ENCODE measurements around the gene TSHZ2. TPM values are rescaled to one million over a fixed set of nuclear protein-coding genes. Genes with fewer than 3 reads are reported as not detected.

The TSHZ2 gene
- total RNA-seq, 1 experiment from 2014 or later: 0.07 TPM

- H3K9me2 ChIP-seq (ENCODE audit: insufficient read depth): no peaks in the 10 kb centered on the region
- H3K4me3 ChIP-seq (replicated peaks in 1 of 2; ENCODE audit: low read depth in 1 of 2, low read length in 2 of 2): no peak overlapping the region
- H3K36me3 ChIP-seq (ENCODE audit: control insufficient read depth in 1 of 2, insufficient read depth in 2 of 2, low read length in 2 of 2): no peaks in the 10 kb centered on the region
- no peaks in the 10 kb centered on the region for H3K9me3 ChIP-seq (ENCODE audit: control insufficient read depth in 1 of 2, insufficient read depth in 1 of 2, low read depth in 1 of 2, low read length in 2 of 2)
- no peak for ATAC-seq
- intact Hi-C loops (cut with micrococcal nuclease): no loop called here
- no peaks in the 10 kb centered on the region for H4K20me1 ChIP-seq (ENCODE audit: insufficient read depth)
- ChIA-PET POLR2A (no interaction called here), RAD21 (ENCODE audit: low non-redundant PET in 1 of 2, low total read pairs in 2 of 2, uncharacterized antibody in 2 of 2, unreplicated experiment in 2 of 2) (no interaction called here), CTCF (no interaction called here)
- H3K27me3 ChIP-seq (ENCODE audit: insufficient read depth, low read length): peaks cover 56% of the 10 kb centered on the region
- H3K27ac ChIP-seq (ENCODE audit: low read depth, low read length): no peak overlapping the region
- no peaks in the 10 kb centered on the region for H3K4me1 ChIP-seq (ENCODE audit: control insufficient read depth in 1 of 2, insufficient read depth in 2 of 2, low read length in 2 of 2)
- TF ChIP-seq FOSL1 (IDR thresholded peaks at IDR 0.05; ENCODE audit: low read depth) (no peak), ATF3 (IDR thresholded peaks at IDR 0.05) (no peak)
- DNase-seq (ENCODE audit: low read depth, low spot score): no peak
- no peak overlapping the region for H2AFZ ChIP-seq (ENCODE audit: low read depth, low read length, poor library complexity, severe bottlenecking)
- no peak overlapping the region for H3K9ac ChIP-seq (ENCODE audit: low read length)
- no TSS peak for BruUV-seq (replicated peaks)
- no peaks in the 10 kb centered on the region for H3K79me2 ChIP-seq (ENCODE audit: insufficient read depth, low read length)
- H3K4me2 ChIP-seq (ENCODE audit: low read length): no peak overlapping the region
Measured at GRCh38 chr20:53177687-53178086, 205.5 kb downstream of the TSHZ2 start.

- Histone ChIP-seq H3K9ac (ENCODE audit: low read length) (no peak overlapping the region), H3K79me2 (ENCODE audit: insufficient read depth, low read length) (no peaks in the 10 kb centered on the region), H3K4me3 (replicated peaks in 1 of 2; ENCODE audit: low read depth in 1 of 2, low read length in 2 of 2) (no peak overlapping the region), H2AFZ (ENCODE audit: low read depth, low read length, poor library complexity, severe bottlenecking) (no peak overlapping the region), H4K20me1 (ENCODE audit: insufficient read depth) (no peaks in the 10 kb centered on the region), H3K4me1 (ENCODE audit: control insufficient read depth in 1 of 2, insufficient read depth in 2 of 2, low read length in 2 of 2) (no peaks in the 10 kb centered on the region), H3K9me2 (ENCODE audit: insufficient read depth) (no peaks in the 10 kb centered on the region), H3K9me3 (ENCODE audit: control insufficient read depth in 1 of 2, insufficient read depth in 1 of 2, low read depth in 1 of 2, low read length in 2 of 2) (no peaks in the 10 kb centered on the region), H3K4me2 (ENCODE audit: low read length) (no peak overlapping the region), H3K27me3 (ENCODE audit: insufficient read depth, low read length) (peaks cover 59% of the 10 kb centered on the region), H3K36me3 (ENCODE audit: control insufficient read depth in 1 of 2, insufficient read depth in 2 of 2, low read length in 2 of 2) (no peaks in the 10 kb centered on the region), H3K27ac (ENCODE audit: low read depth, low read length) (no peak overlapping the region)
- no peak for ATAC-seq
- DNase-seq (ENCODE audit: low read depth, low spot score): no peak
- TF ChIP-seq SRF (IDR thresholded peaks at IDR 0.05; ENCODE audit: low read depth): no peak
- ChIA-PET POLR2A (no interaction called here), RAD21 (ENCODE audit: low non-redundant PET in 1 of 2, low total read pairs in 2 of 2, uncharacterized antibody in 2 of 2, unreplicated experiment in 2 of 2) (no interaction called here), CTCF (no interaction called here)
- intact Hi-C loops (cut with micrococcal nuclease): no loop called here
- BruUV-seq (replicated peaks): no TSS peak
Measured at GRCh38 chr20:53179749-53180148, 207.6 kb downstream of the TSHZ2 start.

- H3K9ac ChIP-seq (ENCODE audit: low read length): no peak overlapping the region
- ChIA-PET RAD21 (ENCODE audit: low non-redundant PET in 1 of 2, low total read pairs in 2 of 2, uncharacterized antibody in 2 of 2, unreplicated experiment in 2 of 2) (no interaction called here), POLR2A (no interaction called here), CTCF (no interaction called here)
- H2AFZ ChIP-seq (ENCODE audit: low read depth, low read length, poor library complexity, severe bottlenecking): no peak overlapping the region
- H3K9me2 ChIP-seq (ENCODE audit: insufficient read depth): no peaks in the 10 kb centered on the region
- H3K4me3 ChIP-seq (replicated peaks in 1 of 2; ENCODE audit: low read depth in 1 of 2, low read length in 2 of 2): no peak overlapping the region
- no peaks in the 10 kb centered on the region for H3K4me1 ChIP-seq (ENCODE audit: control insufficient read depth in 1 of 2, insufficient read depth in 2 of 2, low read length in 2 of 2)
- H3K4me2 ChIP-seq (ENCODE audit: low read length): no peak overlapping the region
- H3K27me3 ChIP-seq (ENCODE audit: insufficient read depth, low read length): peaks cover 59% of the 10 kb centered on the region
- H3K79me2 ChIP-seq (ENCODE audit: insufficient read depth, low read length): no peaks in the 10 kb centered on the region
- no peaks in the 10 kb centered on the region for H3K36me3 ChIP-seq (ENCODE audit: control insufficient read depth in 1 of 2, insufficient read depth in 2 of 2, low read length in 2 of 2)
- intact Hi-C loops (cut with micrococcal nuclease): no loop called here
- no peaks in the 10 kb centered on the region for H3K9me3 ChIP-seq (ENCODE audit: control insufficient read depth in 1 of 2, insufficient read depth in 1 of 2, low read depth in 1 of 2, low read length in 2 of 2)
- DNase-seq (ENCODE audit: low read depth, low spot score): no peak
- no peaks in the 10 kb centered on the region for H4K20me1 ChIP-seq (ENCODE audit: insufficient read depth)
- H3K27ac ChIP-seq (ENCODE audit: low read depth, low read length): no peak overlapping the region
- no peak for ATAC-seq
- BruUV-seq (replicated peaks): no TSS peak
- TF ChIP-seq TCF7L2 (IDR thresholded peaks at IDR 0.05; ENCODE audit: borderline replicate concordance, extremely low read depth, insufficient read depth, insufficient read length) (no peak), ZBTB33 (IDR thresholded peaks at IDR 0.05; ENCODE audit: extremely low read depth, insufficient replicate concordance, low read length) (no peak), CBX3 (IDR thresholded peaks at IDR 0.05; ENCODE audit: low read depth) (no peak)
- TF ChIP-seq, protein P1, sequence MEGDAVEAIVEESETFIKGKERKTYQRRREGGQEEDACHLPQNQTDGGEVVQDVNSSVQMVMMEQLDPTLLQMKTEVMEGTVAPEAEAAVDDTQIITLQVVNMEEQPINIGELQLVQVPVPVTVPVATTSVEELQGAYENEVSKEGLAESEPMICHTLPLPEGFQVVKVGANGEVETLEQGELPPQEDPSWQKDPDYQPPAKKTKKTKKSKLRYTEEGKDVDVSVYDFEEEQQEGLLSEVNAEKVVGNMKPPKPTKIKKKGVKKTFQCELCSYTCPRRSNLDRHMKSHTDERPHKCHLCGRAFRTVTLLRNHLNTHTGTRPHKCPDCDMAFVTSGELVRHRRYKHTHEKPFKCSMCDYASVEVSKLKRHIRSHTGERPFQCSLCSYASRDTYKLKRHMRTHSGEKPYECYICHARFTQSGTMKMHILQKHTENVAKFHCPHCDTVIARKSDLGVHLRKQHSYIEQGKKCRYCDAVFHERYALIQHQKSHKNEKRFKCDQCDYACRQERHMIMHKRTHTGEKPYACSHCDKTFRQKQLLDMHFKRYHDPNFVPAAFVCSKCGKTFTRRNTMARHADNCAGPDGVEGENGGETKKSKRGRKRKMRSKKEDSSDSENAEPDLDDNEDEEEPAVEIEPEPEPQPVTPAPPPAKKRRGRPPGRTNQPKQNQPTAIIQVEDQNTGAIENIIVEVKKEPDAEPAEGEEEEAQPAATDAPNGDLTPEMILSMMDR (IDR thresholded peaks at IDR 0.05 in 2 of 3, conservative IDR thresholded peaks at IDR 0.05 in 1 of 3; ENCODE audit: borderline replicate concordance in 1 of 3, insufficient read depth in 1 of 3, low read depth in 2 of 3, low read length in 2 of 3): no peak
Measured at GRCh38 chr20:53180928-53181362, 208.8 kb downstream of the TSHZ2 start.

Data from HCT116 (cell line).